HG03103 (cell line): ENCODE measurements around the gene FYN.
"Not testable (repeated sequence)": the region's sequence is repeated elsewhere in the genome, so short reads cannot be mapped to it uniquely, and the experiment has no call there.

Source experiments
- ATAC-seq: cut with Tn5 transposase; IDR thresholded peaks from one replicate; pipeline ENCODE4 v1.9.1; 2021; ENCODE audit warnings: low read depth; ENCODE audit not compliant: unreplicated experiment

Gene FYN

GRCh38 chr6:111651185-111652034 lies 221.8 kb downstream of the FYN start:
- no peak for ATAC-seq

- no peak for ATAC-seq
These were observed 223.2 kb downstream of the FYN start for GRCh38 chr6:111650049-111650448.

- no peak for ATAC-seq
These were observed 225.2 kb downstream of the FYN start for GRCh38 chr6:111648100-111648499.

- no peak for ATAC-seq
These were observed 226.3 kb downstream of the FYN start for GRCh38 chr6:111646942-111647341.

- no peak for ATAC-seq
These were observed 227.2 kb downstream of the FYN start for GRCh38 chr6:111646034-111646433.

GRCh38 chr6:111644893-111645430 lies 228.3 kb downstream of the FYN start:
- ATAC-seq = no peak

- ATAC-seq = peak; percentile 60
These were observed 230.6 kb downstream of the FYN start for GRCh38 chr6:111642463-111643158.

GRCh38 chr6:111639266-111639665 lies 234.0 kb downstream of the FYN start:
- no peak for ATAC-seq

- not testable (repeated sequence) for ATAC-seq
These were observed 238.3 kb downstream of the FYN start for GRCh38 chr6:111634981-111635380.

- ATAC-seq = no peak
These were observed 239.4 kb downstream of the FYN start for GRCh38 chr6:111633822-111634221.

- no peak for ATAC-seq
These were observed 240.6 kb downstream of the FYN start for GRCh38 chr6:111632468-111633247.

- ATAC-seq = no peak
These were observed 241.3 kb downstream of the FYN start for GRCh38 chr6:111631903-111632460.

- no peak for ATAC-seq
These were observed 242.2 kb downstream of the FYN start for GRCh38 chr6:111631018-111631417.

GRCh38 chr6:111628142-111628850 lies 245.0 kb downstream of the FYN start:
- no peak for ATAC-seq

- ATAC-seq = no peak
These were observed 246.8 kb downstream of the FYN start for GRCh38 chr6:111626441-111626840.

GRCh38 chr6:111625461-111626391 lies 247.5 kb downstream of the FYN start:
- ATAC-seq = no peak

GRCh38 chr6:111625099-111625416 lies 248.2 kb downstream of the FYN start:
- no peak for ATAC-seq

GRCh38 chr6:111624401-111625098 lies 248.7 kb downstream of the FYN start:
- ATAC-seq = no peak
